Dedifferentiated amniotic fluid mesenchymal stem cell (primary cell): ENCODE results near the gene TRIM13.
"Not testable (repeated sequence)": the region's sequence is repeated elsewhere in the genome, so short reads cannot be mapped to it uniquely, and the experiment has no call there.

Experiments
- DNase-seq: peaks from one replicate; pipeline ENCODE4 v3.0.0-alpha.2; 2016; ENCODE audit errors: extremely low spot score

The TRIM13 gene

GRCh38 chr13:49996951-49997895 is at the start of gene TRIM13:
TSS of gene TRIM13 (plus strand) at chr13:49997042. CDS start at chr13:50011941, 14,899 bp downstream.
- peak; percentile 91 for DNase-seq

GRCh38 chr13:49948777-49949270 is 48.0 kb upstream of the TRIM13 start:
- not testable (repeated sequence) for DNase-seq

- DNase-seq, result no peak
Measured at GRCh38 chr13:49951754-49952535, 44.9 kb upstream of the TRIM13 start.

- no peak for DNase-seq
Measured at GRCh38 chr13:49953560-49953959, 43.3 kb upstream of the TRIM13 start.

GRCh38 chr13:49954674-49955455 is 42.0 kb upstream of the TRIM13 start:
- DNase-seq, result no peak

GRCh38 chr13:49956131-49956530 is 40.7 kb upstream of the TRIM13 start:
- DNase-seq, result no peak

- DNase-seq, result no peak
Measured at GRCh38 chr13:49958321-49958720, 38.5 kb upstream of the TRIM13 start.

- DNase-seq, result no peak
Measured at GRCh38 chr13:49967456-49967855, 29.4 kb upstream of the TRIM13 start.

GRCh38 chr13:49972709-49973108 is 24.1 kb upstream of the TRIM13 start:
- no peak for DNase-seq

- DNase-seq, result no peak
Measured at GRCh38 chr13:49975826-49976225, 21.0 kb upstream of the TRIM13 start.

GRCh38 chr13:49976314-49977258 is 20.3 kb upstream of the TRIM13 start:
- DNase-seq, result peak; percentile 61

GRCh38 chr13:49977992-49978391 is 18.9 kb upstream of the TRIM13 start:
- no peak for DNase-seq

- DNase-seq, result no peak
Measured at GRCh38 chr13:49980266-49980665, 16.6 kb upstream of the TRIM13 start.

GRCh38 chr13:49985129-49985528 is 11.7 kb upstream of the TRIM13 start:
- DNase-seq, result no peak

GRCh38 chr13:49986471-49986870 is 10.4 kb upstream of the TRIM13 start:
- DNase-seq, result no peak

GRCh38 chr13:49990612-49991011 is 6.2 kb upstream of the TRIM13 start:
- not testable (repeated sequence) for DNase-seq

- no peak for DNase-seq
Measured at GRCh38 chr13:49993111-49993510, 3.7 kb upstream of the TRIM13 start.

GRCh38 chr13:49993666-49994065 is 3.2 kb upstream of the TRIM13 start:
- no peak for DNase-seq

GRCh38 chr13:49995625-49996101 is 1.2 kb upstream of the TRIM13 start:
- DNase-seq, result no peak

GRCh38 chr13:49996161-49996915 is 504 bp upstream of the TRIM13 start:
- DNase-seq, result peak; percentile 88
